H9 (cell line): ENCODE data around the gene HEPN1. TPM values are rescaled to one million over a fixed set of nuclear protein-coding genes. Genes with fewer than 3 reads are reported as not detected.

Source experiments
- DNase-seq: peaks from one replicate; pipeline ENCODE4 v3.0.0-alpha.2; 2017
- H2AFZ ChIP-seq: one replicate; pipeline ENCODE4 v1.6.1; 2013; ENCODE audit warnings: mild to moderate bottlenecking, low read length, control low read depth, moderate library complexity
- H2AK5ac ChIP-seq: 2 replicates; pipeline ENCODE4 v1.6.1; 2013; ENCODE audit warnings: low read length, control low read depth, mixed read lengths; ENCODE audit not compliant: insufficient read length
- H2BK120ac ChIP-seq: one replicate; pipeline ENCODE4 v1.6.1; 2013; ENCODE audit warnings: low read depth, mild to moderate bottlenecking, low read length, control low read depth, inconsistent platforms; ENCODE audit not compliant: poor library complexity, severe bottlenecking
- H2BK12ac ChIP-seq: 2 replicates; pipeline ENCODE4 v1.6.1; 2013; ENCODE audit warnings: low read length, control low read depth, mixed read lengths, low read depth; ENCODE audit not compliant: insufficient read length
- H2BK15ac ChIP-seq: 2 replicates; pipeline ENCODE4 v1.6.1; 2013; ENCODE audit warnings: low read depth, low read length, control low read depth
- H2BK20ac ChIP-seq: one replicate; pipeline ENCODE4 v1.6.1; 2013; ENCODE audit warnings: low read depth, mild to moderate bottlenecking, low read length, control low read depth, inconsistent platforms; ENCODE audit not compliant: poor library complexity, severe bottlenecking
- H2BK5ac ChIP-seq: 2 replicates; pipeline ENCODE4 v1.6.1; 2013; ENCODE audit warnings: low read length, control low read depth, mixed read lengths; ENCODE audit not compliant: insufficient read length
- H3K14ac ChIP-seq: 2 replicates; pipeline ENCODE4 v1.6.1; 2013; ENCODE audit warnings: low read length, control low read depth; ENCODE audit not compliant: insufficient read depth
- H3K18ac ChIP-seq: 2 replicates; pipeline ENCODE4 v1.6.1; 2013; ENCODE audit warnings: low read depth, mild to moderate bottlenecking, mixed read lengths, low read length, control low read depth; ENCODE audit not compliant: insufficient read length
- H3K23ac ChIP-seq: 2 replicates; pipeline ENCODE4 v1.6.1; 2013; ENCODE audit warnings: low read length, control low read depth, mixed read lengths, low read depth; ENCODE audit not compliant: insufficient read length
- H3K23me2 ChIP-seq: 2 replicates; pipeline ENCODE4 v1.6.1; 2013; ENCODE audit warnings: low read depth, mild to moderate bottlenecking, mixed read lengths, low read length, control low read depth; ENCODE audit not compliant: insufficient read length, poor library complexity, severe bottlenecking
- H3K27ac ChIP-seq: 2 replicates; pipeline ENCODE4 v1.5.1; 2013; ENCODE audit warnings: low read length, control low read depth, mixed read lengths, low read depth; ENCODE audit not compliant: insufficient read length
- H3K27me3 ChIP-seq: 2 replicates; pipeline ENCODE4 v1.6.1; 2013; ENCODE audit warnings: low read length, control low read depth, inconsistent platforms; ENCODE audit not compliant: insufficient read depth
- H3K4ac ChIP-seq: 2 replicates; pipeline ENCODE4 v1.6.1; 2013; ENCODE audit warnings: low read depth, mild to moderate bottlenecking, control low read depth, inconsistent platforms, low read length, moderate library complexity
- H3K4me1 ChIP-seq: 2 replicates; pipeline ENCODE4 v1.6.1; 2013; ENCODE audit warnings: low read length, control low read depth, inconsistent platforms; ENCODE audit not compliant: insufficient read depth
- H3K4me2 ChIP-seq: 2 replicates; pipeline ENCODE4 v1.6.1; 2013; ENCODE audit warnings: low read length, control low read depth, mixed read lengths; ENCODE audit not compliant: insufficient read length, insufficient read depth
- H3K56ac ChIP-seq: 2 replicates; pipeline ENCODE4 v1.6.1; 2013; ENCODE audit warnings: low read depth, mild to moderate bottlenecking, mixed read lengths, low read length, control low read depth; ENCODE audit not compliant: insufficient read length
- H3K79me1 ChIP-seq: 2 replicates; pipeline ENCODE4 v1.6.1; 2013; ENCODE audit warnings: low read depth, mild to moderate bottlenecking, moderate library complexity, low read length, control low read depth, inconsistent platforms; ENCODE audit not compliant: insufficient read depth, poor library complexity, severe bottlenecking
- H3K79me2 ChIP-seq: 2 replicates; pipeline ENCODE4 v1.6.1; 2013; ENCODE audit warnings: low read length, control low read depth, inconsistent platforms; ENCODE audit not compliant: insufficient read depth
- H3K9ac ChIP-seq: 2 replicates; pipeline ENCODE4 v1.6.1; 2013; ENCODE audit warnings: low read length, control low read depth, mixed read lengths; ENCODE audit not compliant: insufficient read length; ENCODE audit errors: extremely low read depth
- H3K9me3 ChIP-seq: one replicate; pipeline ENCODE4 v1.6.1; 2013; ENCODE audit warnings: low read depth, low read length, inconsistent platforms; ENCODE audit not compliant: control insufficient read depth
- H3T11ph ChIP-seq: one replicate; pipeline ENCODE4 v1.6.1; 2013; ENCODE audit warnings: mild to moderate bottlenecking, low read length, control low read depth, inconsistent platforms
- H4K20me1 ChIP-seq: one replicate; pipeline ENCODE4 v1.6.1; 2013; ENCODE audit not compliant: control insufficient read depth, insufficient read length, insufficient read depth
- H4K5ac ChIP-seq: 2 replicates; pipeline ENCODE4 v1.6.1; 2013; ENCODE audit warnings: low read depth, mild to moderate bottlenecking, mixed read lengths, low read length, control low read depth; ENCODE audit not compliant: insufficient read length
- H4K8ac ChIP-seq: replicated peaks from 2 replicates; pipeline ENCODE4 v1.6.1; 2013; ENCODE audit warnings: low read length, control low read depth, mixed read lengths, low read depth; ENCODE audit not compliant: insufficient read length
- H4K91ac ChIP-seq: 2 replicates; pipeline ENCODE4 v1.6.1; 2013; ENCODE audit warnings: low read depth, mild to moderate bottlenecking, moderate library complexity, mixed read lengths, low read length, control low read depth; ENCODE audit not compliant: insufficient read length
- H3K27ac Mint-ChIP-seq, 3 experiments: 2 replicates in 2 of 3; 3 replicates in 1 of 3; pipeline ENCODE4 v1.8.0; 2020 to 2021; ENCODE audit warnings: mixed read lengths in 3 of 3, mild to moderate bottlenecking in 1 of 3, moderate library complexity in 1 of 3
- H3K27me3 Mint-ChIP-seq: 2 replicates; pipeline ENCODE4 v1.8.0; 2021; ENCODE audit warnings: low read depth, mild to moderate bottlenecking, moderate library complexity, mixed read lengths
- H3K36me3 Mint-ChIP-seq, 3 experiments: 2 replicates in 2 of 3; 3 replicates in 1 of 3; pipeline ENCODE4 v1.8.0; 2020 to 2021; ENCODE audit warnings: low read depth in 3 of 3, mixed read lengths in 3 of 3; ENCODE audit not compliant: insufficient read depth in 1 of 3
- H3K4me1 Mint-ChIP-seq, 2 experiments: 2 replicates each; pipeline ENCODE4 v1.8.0; 2020; ENCODE audit warnings: mixed read lengths in 2 of 2
- H3K4me3 Mint-ChIP-seq, 2 experiments: 2 replicates in 1 of 2; 3 replicates in 1 of 2; pipeline ENCODE4 v1.8.0; 2020 to 2021; ENCODE audit warnings: mild to moderate bottlenecking in 2 of 2, mixed read lengths in 2 of 2, moderate library complexity in 1 of 2
- H3K9me3 Mint-ChIP-seq, 2 experiments: 2 replicates in 1 of 2; 3 replicates in 1 of 2; pipeline ENCODE4 v1.8.0; 2020; ENCODE audit warnings: mild to moderate bottlenecking in 2 of 2, mixed read lengths in 2 of 2, moderate library complexity in 1 of 2
- CTCF ChIP-seq: fragments of 200-600 bp; sonication (generic); conservative IDR thresholded peaks from 3 replicates; pipeline ENCODE4 v1.8.0; 2021; ENCODE audit warnings: antibody characterized with exemption, mild to moderate bottlenecking
- WGBS: extraction: QIAGEN DNeasy Blood & Tissue Kit; methylation state at CpG from one replicate; pipeline ENCODE4 v1.1.7; 2013; ENCODE audit warnings: missing lambda C conversion rate, low lambda C conversion rate, mixed read lengths; ENCODE audit not compliant: insufficient read length; ENCODE audit errors: extremely low coverage; 5-methylcytosine and 5-hydroxymethylcytosine counted together
- total RNA-seq: library from RNA; stranded (reverse); gene quantifications from 2 replicates; pipeline ENCODE4 v1.2.1, GENCODE V29; 2021

Gene HEPN1
- total RNA-seq, 1 experiment from 2014 or later = not detected

GRCh38 chr11:124944565-124944964 lies 25.5 kb downstream of the HEPN1 start:
- no peak overlapping the region for H4K5ac ChIP-seq
- H2AFZ ChIP-seq = no peak overlapping the region
- no peak overlapping the region for H2BK20ac ChIP-seq
- no peaks in the 10 kb centered on the region for H3K79me1 ChIP-seq
- H3K27ac Mint-ChIP-seq = no peak overlapping the region
- H3K9me3 Mint-ChIP-seq = peaks cover 0 to 7% of the 10 kb centered on the region in 2 experiments; a peak in 2 of 5 replicates
- no peak overlapping the region for H3K9ac ChIP-seq
- H3K4ac ChIP-seq = no peak overlapping the region
- no peak for DNase-seq
- no peak overlapping the region for H2BK120ac ChIP-seq
- no peak overlapping the region for H2AK5ac ChIP-seq
- no peak overlapping the region for H2BK5ac ChIP-seq
- no peaks in the 10 kb centered on the region for H3K23me2 ChIP-seq
- no peak overlapping the region for H3K14ac ChIP-seq
- no peak overlapping the region for H3T11ph ChIP-seq
- no peak overlapping the region for H3K27ac ChIP-seq
- no peak overlapping the region for H3K23ac ChIP-seq
- no peak for TF ChIP-seq CTCF
- no peaks in the 10 kb centered on the region for H3K4me1 ChIP-seq
- no peak overlapping the region for H2BK12ac ChIP-seq
- no peaks in the 10 kb centered on the region for H4K20me1 ChIP-seq
- H3K9me3 ChIP-seq = no peaks in the 10 kb centered on the region
- peaks cover 34% of the 10 kb centered on the region for H3K27me3 Mint-ChIP-seq
- no peaks in the 10 kb centered on the region for H3K79me2 ChIP-seq
- no peak overlapping the region for H4K91ac ChIP-seq
- 0 out of 4 replicates have a peak, but pooled peaks cover 0 to 2% of the 10 kb centered on the region in 2 experiments for H3K4me1 Mint-ChIP-seq
- H3K4me2 ChIP-seq = no peak overlapping the region
- H3K36me3 Mint-ChIP-seq = no peaks in the 10 kb centered on the region
- H3K56ac ChIP-seq = no peak overlapping the region
- no peak overlapping the region for H2BK15ac ChIP-seq
- no peak overlapping the region for H3K4me3 Mint-ChIP-seq
- WGBS = no CpG with 5 or more reads among the region's 3 CpGs
- no peaks in the 10 kb centered on the region for H3K27me3 ChIP-seq
- H3K18ac ChIP-seq = no peak overlapping the region
- no peak overlapping the region for H4K8ac ChIP-seq
